ENCODE measurements around the gene AGAP2.

GRCh38 chr12:57697076-57697475 lies 41.5 kb downstream of the AGAP2 start:
- TF ChIP-seq, protein P1, sequence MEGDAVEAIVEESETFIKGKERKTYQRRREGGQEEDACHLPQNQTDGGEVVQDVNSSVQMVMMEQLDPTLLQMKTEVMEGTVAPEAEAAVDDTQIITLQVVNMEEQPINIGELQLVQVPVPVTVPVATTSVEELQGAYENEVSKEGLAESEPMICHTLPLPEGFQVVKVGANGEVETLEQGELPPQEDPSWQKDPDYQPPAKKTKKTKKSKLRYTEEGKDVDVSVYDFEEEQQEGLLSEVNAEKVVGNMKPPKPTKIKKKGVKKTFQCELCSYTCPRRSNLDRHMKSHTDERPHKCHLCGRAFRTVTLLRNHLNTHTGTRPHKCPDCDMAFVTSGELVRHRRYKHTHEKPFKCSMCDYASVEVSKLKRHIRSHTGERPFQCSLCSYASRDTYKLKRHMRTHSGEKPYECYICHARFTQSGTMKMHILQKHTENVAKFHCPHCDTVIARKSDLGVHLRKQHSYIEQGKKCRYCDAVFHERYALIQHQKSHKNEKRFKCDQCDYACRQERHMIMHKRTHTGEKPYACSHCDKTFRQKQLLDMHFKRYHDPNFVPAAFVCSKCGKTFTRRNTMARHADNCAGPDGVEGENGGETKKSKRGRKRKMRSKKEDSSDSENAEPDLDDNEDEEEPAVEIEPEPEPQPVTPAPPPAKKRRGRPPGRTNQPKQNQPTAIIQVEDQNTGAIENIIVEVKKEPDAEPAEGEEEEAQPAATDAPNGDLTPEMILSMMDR (IDR thresholded peaks at IDR 0.05; ENCODE audit: insufficient read depth, low read length, poor library complexity, severe bottlenecking) = no peak
- TF ChIP-seq EZH2phosphoT487 (conservative IDR thresholded peaks at IDR 0.05; ENCODE audit: low read length) = no peak

All from SU-DHL-6 (cell line).